ENCODE data around the gene PARD3.

Gene PARD3

GRCh38 chr10:34607894-34608293 is 207.2 kb downstream of the PARD3 start:
- DNase-seq, result no peak

GRCh38 chr10:34606890-34607289 is 208.2 kb downstream of the PARD3 start:
- DNase-seq, result no peak

GRCh38 chr10:34602478-34602877 is 212.6 kb downstream of the PARD3 start:
- no peak for DNase-seq

DNA sequence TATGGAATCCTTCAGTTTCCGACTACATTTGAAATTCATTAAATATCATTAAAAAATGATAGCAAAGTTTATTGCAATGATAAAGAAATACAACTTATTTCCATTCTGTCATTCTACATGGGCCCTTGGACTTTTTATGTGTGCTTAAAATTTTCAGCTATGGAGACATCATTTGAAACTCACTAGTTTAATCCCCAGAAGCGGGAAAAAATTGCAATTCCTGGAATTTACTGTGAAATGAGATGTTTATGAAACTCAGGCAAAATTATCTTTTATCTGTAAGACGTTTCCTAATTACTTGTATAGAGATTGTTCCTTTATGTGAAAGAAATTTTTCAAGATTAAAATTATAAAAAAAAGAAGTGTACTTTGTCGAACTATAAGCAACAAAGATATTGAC is 213.4 kb downstream of the PARD3 start:
- DNase-seq, result no peak

DNA sequence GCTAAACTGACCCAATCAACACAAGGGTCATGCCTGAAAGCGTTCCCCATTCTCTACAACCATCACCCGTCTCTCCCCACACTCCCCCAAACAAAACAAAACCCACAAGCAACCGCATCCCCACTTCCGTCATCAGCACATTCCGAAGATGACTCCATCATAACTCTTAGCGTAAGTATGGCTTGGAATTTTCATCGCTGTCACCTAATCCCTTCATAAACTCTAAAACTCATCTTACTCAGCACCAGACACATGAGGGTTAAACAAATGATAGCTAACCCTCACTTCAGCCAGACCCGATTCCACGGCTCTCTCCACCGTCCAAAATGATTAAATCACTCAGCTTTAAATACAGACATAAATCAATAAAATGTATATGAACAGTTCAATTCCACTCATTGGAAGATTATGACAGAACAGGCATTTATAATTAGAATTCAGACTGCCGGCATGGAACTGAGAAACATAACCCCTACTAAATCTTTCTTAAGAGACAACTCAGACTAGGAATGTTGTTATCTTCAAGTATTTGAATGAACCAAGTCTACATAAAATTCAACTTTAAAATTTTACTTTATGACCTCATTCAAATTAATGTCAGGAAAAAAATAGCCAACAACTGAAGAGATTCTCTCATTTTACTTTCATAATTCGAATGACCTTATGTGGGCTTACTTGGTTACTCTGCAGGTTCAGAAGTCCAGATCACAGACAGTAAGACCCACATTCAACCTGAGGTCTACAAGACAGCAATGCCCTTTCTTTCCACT is 215.9 kb downstream of the PARD3 start:
- no peak for DNase-seq

GRCh38 chr10:34596351-34596750 is 218.7 kb downstream of the PARD3 start:
- DNase-seq, result no peak

- DNase-seq, result no peak
Observed at GRCh38 chr10:34593930-34594329, 221.2 kb downstream of the PARD3 start.

DNA sequence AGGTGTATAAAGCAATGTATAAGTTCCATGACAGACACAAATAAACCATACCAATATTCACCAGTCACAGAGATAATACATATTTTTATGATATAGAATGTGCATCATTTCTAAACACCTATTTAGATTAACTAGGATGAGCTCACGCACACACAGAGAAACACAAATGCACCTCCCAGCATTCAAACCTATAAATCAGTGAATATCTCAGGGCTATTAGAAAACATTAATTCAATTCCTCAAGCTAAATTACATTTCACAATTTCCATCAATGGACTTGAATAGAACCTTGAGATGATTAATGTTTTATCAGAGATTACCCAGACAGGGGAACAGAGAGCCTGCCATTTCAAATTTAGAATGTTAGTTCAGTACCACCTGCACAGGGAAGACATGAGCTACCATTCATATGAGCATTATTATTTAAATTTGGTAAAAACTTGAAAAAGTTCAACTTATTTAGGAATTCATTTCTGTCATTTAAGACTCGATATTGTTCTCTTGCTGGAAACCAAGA is 221.7 kb downstream of the PARD3 start:
- DNase-seq, result no peak

- no peak for DNase-seq
Observed at GRCh38 chr10:34590793-34591192, 224.3 kb downstream of the PARD3 start.

- no peak for DNase-seq
Observed at GRCh38 chr10:34589275-34589674, 225.8 kb downstream of the PARD3 start.

DNA sequence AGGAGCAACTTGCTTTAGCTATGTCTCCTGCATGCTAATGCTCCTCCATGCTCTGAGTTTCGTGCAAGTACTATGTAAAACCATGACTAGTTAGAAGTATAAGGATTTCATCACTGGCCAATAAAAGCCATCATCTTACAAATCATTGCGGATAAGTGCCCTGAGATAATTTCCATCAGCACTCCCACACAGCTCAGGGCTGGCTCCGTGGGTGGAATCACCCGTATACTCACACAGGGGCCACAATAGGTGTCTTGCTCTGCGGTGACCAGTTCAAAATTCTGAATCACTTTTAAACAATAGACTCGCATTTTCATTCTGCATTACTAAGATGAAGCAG is 227.4 kb downstream of the PARD3 start:
- DNase-seq, result no peak

- no peak for DNase-seq
Observed at GRCh38 chr10:34587002-34587679, 228.0 kb downstream of the PARD3 start.

DNA sequence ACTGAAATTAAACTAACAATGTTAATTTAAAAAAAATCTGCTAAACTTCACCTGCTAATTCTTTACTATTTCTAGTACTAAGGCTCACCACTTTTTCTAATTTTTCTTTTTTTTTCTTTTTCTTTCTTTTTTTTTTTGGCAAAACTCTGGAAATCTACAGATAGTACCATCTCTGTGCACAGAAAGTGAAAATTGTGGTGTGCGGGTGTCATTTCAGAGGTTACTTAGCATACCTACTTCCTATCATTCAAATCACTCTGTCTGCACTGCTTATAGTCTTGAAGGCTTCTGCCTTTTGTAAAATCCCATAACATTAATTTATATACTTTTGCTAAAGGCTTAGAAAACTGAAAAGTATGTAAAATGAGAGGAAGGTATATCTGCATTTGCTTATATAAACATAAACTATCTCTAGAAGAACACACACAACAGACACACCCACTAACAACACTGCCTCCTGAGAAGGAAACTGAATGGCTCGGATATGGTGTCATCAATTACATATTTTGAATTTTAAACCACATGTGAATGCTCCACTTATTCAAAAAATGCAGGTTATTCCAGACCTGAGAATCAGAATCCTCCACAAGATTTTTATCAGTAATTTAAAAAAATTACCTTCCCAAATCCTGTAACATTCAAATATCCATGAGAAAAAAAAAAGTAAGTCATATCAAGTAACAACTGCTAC is 229.5 kb downstream of the PARD3 start:
- no peak for DNase-seq

- no peak for DNase-seq
Observed at GRCh38 chr10:34584164-34584563, 230.9 kb downstream of the PARD3 start.

- DNase-seq, result no peak
Observed at GRCh38 chr10:34581801-34582532, 233.1 kb downstream of the PARD3 start.

- DNase-seq, result no peak
Observed at GRCh38 chr10:34580643-34581042, 234.5 kb downstream of the PARD3 start.

DNA sequence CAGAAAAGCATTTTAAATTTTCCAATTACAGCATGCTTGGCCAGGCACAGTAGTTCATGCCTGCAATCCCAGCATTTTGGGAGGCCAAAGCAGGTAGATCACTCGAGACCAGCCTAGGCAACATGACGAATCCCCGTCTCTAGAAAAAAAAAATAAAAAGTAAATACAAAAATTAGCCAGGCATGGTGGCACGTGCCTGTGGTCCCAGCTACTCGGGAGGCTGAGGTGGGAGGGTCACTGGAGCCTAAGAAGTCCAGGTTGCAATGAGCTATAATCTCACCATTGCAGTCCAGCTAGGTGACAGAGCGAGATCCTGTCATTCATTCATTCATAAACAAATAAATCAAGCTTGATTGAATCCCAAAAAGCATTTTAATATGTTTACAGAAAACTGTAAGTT is 234.9 kb downstream of the PARD3 start:
- DNase-seq, result no peak

- DNase-seq, result no peak
Observed at GRCh38 chr10:34578468-34578867, 236.6 kb downstream of the PARD3 start.

DNA sequence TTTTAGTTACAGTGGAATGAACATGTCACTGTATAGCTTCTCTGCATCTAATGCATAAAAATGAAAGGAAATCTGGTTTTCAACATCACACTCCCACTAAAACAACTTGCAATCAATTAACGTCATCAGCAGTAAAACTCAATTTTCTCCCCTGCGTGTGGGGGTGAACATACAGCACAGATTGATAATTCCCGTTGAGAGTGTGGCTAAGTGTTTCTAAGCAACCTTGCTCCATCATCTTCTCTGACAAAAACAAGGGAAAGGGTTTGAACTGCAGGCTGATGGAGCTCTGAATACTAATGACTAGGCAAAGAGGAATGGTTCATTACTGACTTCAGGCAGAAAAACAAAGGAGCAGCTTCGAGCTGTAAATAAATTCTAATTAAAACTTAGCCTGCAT is 238.3 kb downstream of the PARD3 start:
- DNase-seq, result no peak

DNA sequence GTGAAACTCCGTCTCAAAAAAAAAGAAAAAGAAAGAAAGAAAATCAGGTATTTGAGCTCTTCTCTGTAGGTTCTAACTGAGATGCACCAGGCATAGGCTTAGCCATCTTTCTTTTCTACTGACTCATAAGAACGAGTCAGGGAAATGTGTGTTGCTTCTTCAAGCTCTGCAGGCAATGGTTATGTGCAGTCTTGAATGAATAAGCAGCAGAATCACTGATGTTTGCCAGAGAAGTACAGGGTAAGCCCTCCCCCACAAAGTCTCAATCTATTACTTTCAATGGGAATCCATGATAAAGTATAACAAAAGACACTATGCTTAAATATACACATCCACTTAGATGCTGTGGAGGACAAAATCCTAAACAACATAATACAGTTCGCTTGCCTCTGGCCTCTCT is 239.2 kb downstream of the PARD3 start:
- DNase-seq, result no peak

- DNase-seq, result no peak
Observed at GRCh38 chr10:34574353-34574934, 240.7 kb downstream of the PARD3 start.

- no peak for DNase-seq
Observed at GRCh38 chr10:34570887-34571286, 244.2 kb downstream of the PARD3 start.
